ENCODE measurements around the gene UBE3D.

The UBE3D gene

DNA sequence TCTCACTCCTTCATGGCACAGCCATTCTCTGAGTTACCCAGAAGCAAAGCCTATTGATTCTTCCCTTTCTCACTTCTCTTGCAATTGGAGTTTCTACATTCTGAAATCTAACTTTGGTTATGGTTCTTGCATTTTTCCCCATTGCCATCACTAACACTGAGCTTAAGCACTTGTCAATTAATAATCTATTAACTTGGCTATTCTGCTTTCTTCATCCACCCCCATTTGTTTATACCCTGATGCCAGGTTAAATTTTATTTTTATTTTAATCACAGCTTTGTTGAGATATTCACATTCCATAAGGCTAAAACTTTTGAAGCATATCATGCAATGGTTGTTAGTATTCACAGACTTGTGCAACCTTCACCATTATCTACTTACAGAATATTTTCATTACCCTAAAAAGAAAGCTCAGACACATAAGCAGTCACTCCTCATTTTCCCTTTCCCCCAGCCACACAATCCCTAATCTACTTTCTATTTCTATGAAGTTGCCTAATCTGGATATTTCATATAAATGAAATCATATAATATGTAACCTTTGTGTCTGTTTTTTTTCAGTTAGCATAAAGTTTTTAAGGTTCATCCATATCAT, 222.3 kb downstream of the UBE3D start:
- ATAC-seq = no peak
- TF ChIP-seq TOX (CRISPR knock-in tag; IDR thresholded peaks at IDR 0.05; ENCODE audit: borderline replicate concordance) = no peak
- no peak for TF ChIP-seq ZFP3 (CRISPR knock-in tag; IDR thresholded peaks at IDR 0.05)
- TF ChIP-seq BACH2 (CRISPR knock-in tag; IDR thresholded peaks at IDR 0.05; ENCODE audit: borderline replicate concordance) = no peak
- no peak for TF ChIP-seq ZFP30 (CRISPR knock-in tag; IDR thresholded peaks at IDR 0.05)
- no peak for TF ChIP-seq ESRRG (CRISPR knock-in tag; IDR thresholded peaks at IDR 0.05)
- no peak for TF ChIP-seq SNAI2 (CRISPR knock-in tag; IDR thresholded peaks at IDR 0.05)
- no peak for TF ChIP-seq CSRNP3 (CRISPR knock-in tag; IDR thresholded peaks at IDR 0.05)
- TF ChIP-seq ZNF8 (CRISPR knock-in tag; IDR thresholded peaks at IDR 0.05) = no peak
- TF ChIP-seq RARB (CRISPR knock-in tag; IDR thresholded peaks at IDR 0.05) = no peak
- TF ChIP-seq OSR1 (CRISPR knock-in tag; IDR thresholded peaks at IDR 0.05) = no peak
- TF ChIP-seq, protein P1, sequence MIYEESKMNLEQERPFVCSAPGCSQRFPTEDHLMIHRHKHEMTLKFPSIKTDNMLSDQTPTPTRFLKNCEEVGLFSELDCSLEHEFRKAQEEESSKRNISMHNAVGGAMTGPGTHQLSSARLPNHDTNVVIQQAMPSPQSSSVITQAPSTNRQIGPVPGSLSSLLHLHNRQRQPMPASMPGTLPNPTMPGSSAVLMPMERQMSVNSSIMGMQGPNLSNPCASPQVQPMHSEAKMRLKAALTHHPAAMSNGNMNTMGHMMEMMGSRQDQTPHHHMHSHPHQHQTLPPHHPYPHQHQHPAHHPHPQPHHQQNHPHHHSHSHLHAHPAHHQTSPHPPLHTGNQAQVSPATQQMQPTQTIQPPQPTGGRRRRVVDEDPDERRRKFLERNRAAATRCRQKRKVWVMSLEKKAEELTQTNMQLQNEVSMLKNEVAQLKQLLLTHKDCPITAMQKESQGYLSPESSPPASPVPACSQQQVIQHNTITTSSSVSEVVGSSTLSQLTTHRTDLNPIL (CRISPR knock-in tag; IDR thresholded peaks at IDR 0.05; ENCODE audit: low read depth) = no peak
- TF ChIP-seq ZC3H10 (CRISPR knock-in tag; IDR thresholded peaks at IDR 0.05) = no peak
- TF ChIP-seq POU6F1 (CRISPR knock-in tag; IDR thresholded peaks at IDR 0.05; ENCODE audit: borderline replicate concordance, low read depth) = no peak
- TF ChIP-seq TSHZ2 (CRISPR knock-in tag; IDR thresholded peaks at IDR 0.05) = no peak

DNA sequence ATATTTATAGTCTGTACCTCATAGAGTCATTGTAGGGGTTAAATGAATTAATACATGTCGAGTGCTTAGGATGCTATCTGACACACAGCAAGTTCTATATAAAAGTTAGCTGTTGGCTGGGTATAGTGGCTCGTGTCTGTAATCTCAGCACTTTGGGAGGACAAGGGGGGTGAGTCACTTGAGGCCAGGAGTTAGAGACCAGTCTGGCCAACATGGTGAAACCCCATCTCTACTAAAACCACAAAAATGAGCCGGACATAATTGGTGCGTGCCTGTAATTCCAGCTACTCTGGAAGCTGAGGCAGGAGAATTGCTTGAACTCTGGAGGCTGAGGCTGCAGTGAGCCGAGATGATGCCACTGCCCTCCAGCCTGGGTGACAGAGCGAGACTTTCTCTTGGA, 222.9 kb downstream of the UBE3D start:
- no peak for TF ChIP-seq CSDC2 (CRISPR knock-in tag; IDR thresholded peaks at IDR 0.05)
- TF ChIP-seq ZNF8 (CRISPR knock-in tag; IDR thresholded peaks at IDR 0.05) = no peak
- peak; percentile 97 for ATAC-seq

Measured in SK-N-SH treated with all-trans-retinoic acid at 6 μM for 48 hours (cell line).